ENCODE results near the gene SF3B3.

DNA sequence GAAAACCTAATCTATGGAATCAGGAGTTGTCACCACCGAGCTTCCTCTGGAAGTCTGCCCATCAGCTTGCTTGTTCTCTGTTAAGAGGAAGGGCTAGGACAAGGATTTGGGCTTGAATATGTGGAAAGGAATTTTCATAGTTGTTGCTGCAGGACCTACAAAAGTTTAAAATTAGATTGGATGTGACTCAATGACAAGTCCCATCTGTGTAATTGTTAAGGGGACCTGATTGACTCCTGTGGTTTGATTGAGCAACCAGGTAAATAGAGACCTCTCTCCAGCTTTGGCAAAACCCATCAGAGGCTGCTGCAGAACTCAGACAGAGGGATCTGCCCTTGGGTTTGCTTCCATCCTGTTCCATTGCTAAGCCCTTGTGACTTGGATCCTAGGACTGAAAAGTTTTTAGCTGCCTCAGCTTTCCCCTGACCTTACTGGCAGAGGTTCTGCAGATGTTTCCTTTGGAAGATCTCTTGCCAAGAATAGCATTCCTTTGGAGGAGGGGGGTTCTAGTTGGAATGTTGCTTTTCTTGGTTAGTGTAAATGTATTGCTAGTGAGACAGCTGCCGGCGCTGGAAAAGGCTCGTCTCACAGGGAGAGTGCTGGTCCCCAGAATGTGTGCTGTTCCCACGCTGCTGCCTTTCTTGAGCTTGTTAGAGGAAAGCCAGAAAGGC lies 50.0 kb downstream of the SF3B3 start:
- TF ChIP-seq, protein P1, sequence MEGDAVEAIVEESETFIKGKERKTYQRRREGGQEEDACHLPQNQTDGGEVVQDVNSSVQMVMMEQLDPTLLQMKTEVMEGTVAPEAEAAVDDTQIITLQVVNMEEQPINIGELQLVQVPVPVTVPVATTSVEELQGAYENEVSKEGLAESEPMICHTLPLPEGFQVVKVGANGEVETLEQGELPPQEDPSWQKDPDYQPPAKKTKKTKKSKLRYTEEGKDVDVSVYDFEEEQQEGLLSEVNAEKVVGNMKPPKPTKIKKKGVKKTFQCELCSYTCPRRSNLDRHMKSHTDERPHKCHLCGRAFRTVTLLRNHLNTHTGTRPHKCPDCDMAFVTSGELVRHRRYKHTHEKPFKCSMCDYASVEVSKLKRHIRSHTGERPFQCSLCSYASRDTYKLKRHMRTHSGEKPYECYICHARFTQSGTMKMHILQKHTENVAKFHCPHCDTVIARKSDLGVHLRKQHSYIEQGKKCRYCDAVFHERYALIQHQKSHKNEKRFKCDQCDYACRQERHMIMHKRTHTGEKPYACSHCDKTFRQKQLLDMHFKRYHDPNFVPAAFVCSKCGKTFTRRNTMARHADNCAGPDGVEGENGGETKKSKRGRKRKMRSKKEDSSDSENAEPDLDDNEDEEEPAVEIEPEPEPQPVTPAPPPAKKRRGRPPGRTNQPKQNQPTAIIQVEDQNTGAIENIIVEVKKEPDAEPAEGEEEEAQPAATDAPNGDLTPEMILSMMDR (IDR thresholded peaks at IDR 0.05): no peak
- TF ChIP-seq POLR2A (IDR thresholded peaks at IDR 0.05): no peak

Data from thyroid gland (tissue), 4 donors.